Transverse colon (tissue), 4 donors: ENCODE results near the gene MS4A15.

Experiments
- EP300 ChIP-seq: sonication (generic); formaldehyde crosslinking; IDR thresholded peaks from one replicate; pipeline ENCODE4 v1.6.1; 2017; ENCODE audit warnings: antibody characterized with exemption, low read depth
- POLR2A ChIP-seq: fragments of 450-650 bp; IDR thresholded peaks from one replicate; pipeline ENCODE4 v1.6.1; 2016; ENCODE audit warnings: antibody characterized with exemption, mild to moderate bottlenecking, moderate library complexity
- POLR2AphosphoS5 ChIP-seq, 3 donors: sonication (generic); formaldehyde crosslinking; IDR thresholded peaks; one replicate each; pipeline ENCODE4 v1.6.1; 2016; ENCODE audit warnings: antibody characterized with exemption in 3 of 3
- TF ChIP-seq, protein P1 (sequence below), 5 experiments: fragments of 200-600 bp in 3 of 5; fragments of 450-650 bp in 2 of 5; sonication (generic) in 3 of 5; IDR thresholded peaks; 1 replicate in 2 of 5; 2 replicates in 3 of 5; pipeline ENCODE4 v1.5.1; 2016 to 2017; ENCODE audit warnings: antibody characterized with exemption in 5 of 5, inconsistent platforms in 3 of 5, mild to moderate bottlenecking in 2 of 5, moderate library complexity in 1 of 5

- TF ChIP-seq, protein P1, sequence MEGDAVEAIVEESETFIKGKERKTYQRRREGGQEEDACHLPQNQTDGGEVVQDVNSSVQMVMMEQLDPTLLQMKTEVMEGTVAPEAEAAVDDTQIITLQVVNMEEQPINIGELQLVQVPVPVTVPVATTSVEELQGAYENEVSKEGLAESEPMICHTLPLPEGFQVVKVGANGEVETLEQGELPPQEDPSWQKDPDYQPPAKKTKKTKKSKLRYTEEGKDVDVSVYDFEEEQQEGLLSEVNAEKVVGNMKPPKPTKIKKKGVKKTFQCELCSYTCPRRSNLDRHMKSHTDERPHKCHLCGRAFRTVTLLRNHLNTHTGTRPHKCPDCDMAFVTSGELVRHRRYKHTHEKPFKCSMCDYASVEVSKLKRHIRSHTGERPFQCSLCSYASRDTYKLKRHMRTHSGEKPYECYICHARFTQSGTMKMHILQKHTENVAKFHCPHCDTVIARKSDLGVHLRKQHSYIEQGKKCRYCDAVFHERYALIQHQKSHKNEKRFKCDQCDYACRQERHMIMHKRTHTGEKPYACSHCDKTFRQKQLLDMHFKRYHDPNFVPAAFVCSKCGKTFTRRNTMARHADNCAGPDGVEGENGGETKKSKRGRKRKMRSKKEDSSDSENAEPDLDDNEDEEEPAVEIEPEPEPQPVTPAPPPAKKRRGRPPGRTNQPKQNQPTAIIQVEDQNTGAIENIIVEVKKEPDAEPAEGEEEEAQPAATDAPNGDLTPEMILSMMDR (IDR thresholded peaks at IDR 0.05) = no peak
- TF ChIP-seq EP300 = no peak
- no peak for TF ChIP-seq POLR2A
- TF ChIP-seq POLR2AphosphoS5 (IDR thresholded peaks at IDR 0.05) = no peak
Observed at GRCh38 chr11:60731586-60731985, 25.1 kb upstream of the MS4A15 start.
